ENCODE measurements around the gene HTD2.

DNA sequence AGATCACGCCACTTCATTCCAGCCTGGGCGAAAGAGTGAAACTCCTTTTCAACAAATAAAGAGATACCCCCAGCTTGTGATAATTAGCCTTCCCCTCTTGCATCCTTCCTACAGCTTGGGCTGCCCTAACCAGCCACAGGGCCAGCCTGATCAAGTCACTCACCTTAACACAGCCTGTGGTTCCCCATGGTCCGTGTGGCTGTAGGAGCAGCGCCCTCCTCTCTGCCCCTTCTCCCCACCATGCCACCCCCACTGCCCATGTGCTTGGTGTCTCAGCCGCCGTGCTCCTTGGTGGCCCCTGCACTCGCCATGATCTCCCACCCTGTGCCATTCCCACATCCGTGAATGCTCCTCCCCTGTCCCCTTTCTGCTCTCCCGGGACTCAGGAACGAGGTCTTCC, 13.5 kb upstream of the HTD2 start:
- TF ChIP-seq SIN3A (IDR thresholded peaks at IDR 0.05; ENCODE audit: borderline replicate concordance, insufficient read depth, low read depth, low read length) (no peak), POLR2AphosphoS5 (IDR thresholded peaks at IDR 0.05; ENCODE audit: low read depth, low read length) (no peak), TCF7L2 (IDR thresholded peaks at IDR 0.05; ENCODE audit: low read depth, low read length) (no peak)
- TF ChIP-seq, protein P1, sequence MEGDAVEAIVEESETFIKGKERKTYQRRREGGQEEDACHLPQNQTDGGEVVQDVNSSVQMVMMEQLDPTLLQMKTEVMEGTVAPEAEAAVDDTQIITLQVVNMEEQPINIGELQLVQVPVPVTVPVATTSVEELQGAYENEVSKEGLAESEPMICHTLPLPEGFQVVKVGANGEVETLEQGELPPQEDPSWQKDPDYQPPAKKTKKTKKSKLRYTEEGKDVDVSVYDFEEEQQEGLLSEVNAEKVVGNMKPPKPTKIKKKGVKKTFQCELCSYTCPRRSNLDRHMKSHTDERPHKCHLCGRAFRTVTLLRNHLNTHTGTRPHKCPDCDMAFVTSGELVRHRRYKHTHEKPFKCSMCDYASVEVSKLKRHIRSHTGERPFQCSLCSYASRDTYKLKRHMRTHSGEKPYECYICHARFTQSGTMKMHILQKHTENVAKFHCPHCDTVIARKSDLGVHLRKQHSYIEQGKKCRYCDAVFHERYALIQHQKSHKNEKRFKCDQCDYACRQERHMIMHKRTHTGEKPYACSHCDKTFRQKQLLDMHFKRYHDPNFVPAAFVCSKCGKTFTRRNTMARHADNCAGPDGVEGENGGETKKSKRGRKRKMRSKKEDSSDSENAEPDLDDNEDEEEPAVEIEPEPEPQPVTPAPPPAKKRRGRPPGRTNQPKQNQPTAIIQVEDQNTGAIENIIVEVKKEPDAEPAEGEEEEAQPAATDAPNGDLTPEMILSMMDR (IDR thresholded peaks at IDR 0.05): no peak
- TF ChIP-seq, protein P2, sequence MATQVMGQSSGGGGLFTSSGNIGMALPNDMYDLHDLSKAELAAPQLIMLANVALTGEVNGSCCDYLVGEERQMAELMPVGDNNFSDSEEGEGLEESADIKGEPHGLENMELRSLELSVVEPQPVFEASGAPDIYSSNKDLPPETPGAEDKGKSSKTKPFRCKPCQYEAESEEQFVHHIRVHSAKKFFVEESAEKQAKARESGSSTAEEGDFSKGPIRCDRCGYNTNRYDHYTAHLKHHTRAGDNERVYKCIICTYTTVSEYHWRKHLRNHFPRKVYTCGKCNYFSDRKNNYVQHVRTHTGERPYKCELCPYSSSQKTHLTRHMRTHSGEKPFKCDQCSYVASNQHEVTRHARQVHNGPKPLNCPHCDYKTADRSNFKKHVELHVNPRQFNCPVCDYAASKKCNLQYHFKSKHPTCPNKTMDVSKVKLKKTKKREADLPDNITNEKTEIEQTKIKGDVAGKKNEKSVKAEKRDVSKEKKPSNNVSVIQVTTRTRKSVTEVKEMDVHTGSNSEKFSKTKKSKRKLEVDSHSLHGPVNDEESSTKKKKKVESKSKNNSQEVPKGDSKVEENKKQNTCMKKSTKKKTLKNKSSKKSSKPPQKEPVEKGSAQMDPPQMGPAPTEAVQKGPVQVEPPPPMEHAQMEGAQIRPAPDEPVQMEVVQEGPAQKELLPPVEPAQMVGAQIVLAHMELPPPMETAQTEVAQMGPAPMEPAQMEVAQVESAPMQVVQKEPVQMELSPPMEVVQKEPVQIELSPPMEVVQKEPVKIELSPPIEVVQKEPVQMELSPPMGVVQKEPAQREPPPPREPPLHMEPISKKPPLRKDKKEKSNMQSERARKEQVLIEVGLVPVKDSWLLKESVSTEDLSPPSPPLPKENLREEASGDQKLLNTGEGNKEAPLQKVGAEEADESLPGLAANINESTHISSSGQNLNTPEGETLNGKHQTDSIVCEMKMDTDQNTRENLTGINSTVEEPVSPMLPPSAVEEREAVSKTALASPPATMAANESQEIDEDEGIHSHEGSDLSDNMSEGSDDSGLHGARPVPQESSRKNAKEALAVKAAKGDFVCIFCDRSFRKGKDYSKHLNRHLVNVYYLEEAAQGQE (IDR thresholded peaks at IDR 0.05; ENCODE audit: insufficient read depth in 1 of 2, low read depth in 2 of 2, low read length in 1 of 2): no peak

All from Panc1 (cell line).